NCI-H526 treated with DMSO at 0.1 percent for 48 hours (cell line): Measurements from ENCODE around the gene TFF1.

Source experiments
- DNase-seq: peaks from one replicate; lab custom pipeline; 2025; lab: John Stamatoyannopoulos, UW

The TFF1 gene

DNA sequence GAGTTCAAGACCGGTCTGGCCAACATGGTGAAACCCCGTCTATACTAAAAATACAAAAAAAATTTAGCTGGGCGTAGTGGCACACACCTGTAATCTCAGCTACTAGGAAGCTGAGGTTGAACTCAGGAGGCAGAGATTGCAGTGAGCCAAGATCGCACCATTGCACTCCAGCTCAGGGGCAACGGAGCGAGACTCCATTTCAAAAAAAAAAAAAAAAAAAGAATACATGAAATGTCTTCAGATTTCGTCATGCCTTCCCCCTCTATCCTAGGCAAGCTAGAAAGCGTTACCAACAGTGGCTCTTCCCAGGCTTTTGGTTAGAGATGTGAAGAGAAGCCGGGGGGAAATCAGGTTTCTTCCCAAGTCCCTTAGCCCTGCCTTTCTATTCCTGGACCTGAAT is 3.6 kb downstream of the TFF1 start:
- DNase-seq, result no peak

DNA sequence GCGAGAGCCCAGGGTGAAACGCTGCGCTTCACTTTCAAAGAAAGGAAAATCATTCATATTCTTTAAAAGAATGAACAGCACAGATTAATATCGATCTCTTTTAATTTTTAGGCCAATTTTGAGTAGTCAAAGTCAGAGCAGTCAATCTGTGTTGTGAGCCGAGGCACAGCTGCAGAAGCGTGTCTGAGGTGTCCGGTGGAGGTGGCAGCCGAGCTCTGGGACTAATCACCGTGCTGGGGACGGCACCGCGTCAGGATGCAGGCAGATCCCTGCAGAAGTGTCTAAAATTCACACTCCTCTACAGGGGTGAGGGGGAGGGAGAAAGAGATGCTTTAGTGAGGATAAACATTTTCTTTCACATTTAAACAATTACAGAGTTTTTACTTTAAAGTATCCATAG is 4.1 kb downstream of the TFF1 start:
- no peak for DNase-seq

DNA sequence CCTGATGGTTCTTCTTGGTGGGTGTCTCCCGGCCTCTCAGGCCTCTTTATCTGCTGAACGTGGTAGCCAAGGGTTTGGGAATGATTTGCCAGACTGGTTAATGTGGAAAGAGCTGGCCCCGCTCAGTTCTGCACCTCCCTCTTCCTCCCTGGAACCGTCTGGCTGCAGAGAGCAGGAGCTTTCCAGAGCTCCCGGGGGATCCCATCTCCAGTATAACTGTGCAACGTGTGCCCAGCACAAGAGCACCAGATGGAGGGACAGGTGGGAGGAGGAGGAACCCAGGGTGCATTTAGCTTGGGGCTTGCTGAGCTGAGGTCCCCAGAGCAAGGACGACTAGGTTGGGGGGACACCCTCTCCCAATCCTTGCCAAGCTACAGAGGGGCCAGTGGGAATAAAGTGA is 5.0 kb downstream of the TFF1 start:
- DNase-seq, result no peak

DNA sequence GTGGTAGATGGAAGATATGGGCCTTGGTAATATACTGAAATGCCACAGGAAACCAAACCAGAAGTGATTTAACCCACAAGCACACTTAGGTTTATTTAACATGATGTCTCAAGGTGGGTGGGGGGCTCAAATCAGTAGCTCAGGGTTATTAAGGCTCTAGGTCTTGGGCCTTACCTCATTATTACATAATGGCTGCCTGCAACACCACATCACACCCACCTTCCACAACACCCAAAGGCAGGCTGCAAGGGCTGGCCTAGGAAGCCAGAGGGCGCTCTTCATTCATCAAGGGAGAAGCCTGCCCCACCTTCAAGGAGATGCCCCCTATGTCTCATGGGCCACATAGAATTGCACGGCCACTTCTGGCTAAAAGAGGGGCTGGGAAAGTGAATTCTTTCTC is 6.0 kb downstream of the TFF1 start:
- DNase-seq, result no peak

DNA sequence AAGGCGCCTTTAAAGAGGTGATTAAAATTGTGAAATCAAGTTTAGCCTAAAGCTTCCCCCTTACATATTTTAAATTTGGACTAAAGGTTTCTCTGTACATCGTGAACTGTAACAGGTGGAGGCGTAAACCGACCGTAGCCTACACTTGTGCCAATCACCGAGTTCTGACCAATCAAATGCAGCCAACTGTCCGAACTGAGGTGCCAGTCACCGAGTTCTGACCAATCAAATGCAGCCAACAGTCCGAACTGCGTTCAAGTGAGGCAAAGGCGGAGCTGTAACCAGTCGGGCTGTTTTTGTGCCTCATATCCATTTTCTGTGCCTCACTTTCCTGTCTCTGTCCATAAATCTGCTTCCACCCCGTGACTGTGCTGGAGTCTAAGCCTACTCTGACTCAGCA is 7.4 kb downstream of the TFF1 start:
- no peak for DNase-seq

DNA sequence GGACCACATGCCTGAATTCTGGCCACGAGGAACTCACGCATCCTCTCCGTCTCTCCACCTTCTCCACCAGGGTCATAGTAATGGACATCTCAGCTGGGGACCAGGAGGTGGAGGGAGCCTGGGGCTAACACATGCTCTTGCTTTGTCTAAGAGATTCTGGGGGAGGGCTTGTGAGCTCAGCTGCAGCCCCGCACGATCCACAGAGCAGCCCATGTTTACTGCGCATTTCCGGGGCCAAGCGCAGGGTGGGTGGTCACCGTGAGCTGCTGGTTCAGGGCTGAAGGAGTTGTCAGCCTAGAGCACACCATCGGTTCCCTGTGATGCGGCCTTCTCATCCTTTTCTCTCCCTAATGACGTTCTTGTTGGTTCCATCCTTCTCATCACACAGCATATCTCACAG is 8.1 kb downstream of the TFF1 start:
- no peak for DNase-seq

DNA sequence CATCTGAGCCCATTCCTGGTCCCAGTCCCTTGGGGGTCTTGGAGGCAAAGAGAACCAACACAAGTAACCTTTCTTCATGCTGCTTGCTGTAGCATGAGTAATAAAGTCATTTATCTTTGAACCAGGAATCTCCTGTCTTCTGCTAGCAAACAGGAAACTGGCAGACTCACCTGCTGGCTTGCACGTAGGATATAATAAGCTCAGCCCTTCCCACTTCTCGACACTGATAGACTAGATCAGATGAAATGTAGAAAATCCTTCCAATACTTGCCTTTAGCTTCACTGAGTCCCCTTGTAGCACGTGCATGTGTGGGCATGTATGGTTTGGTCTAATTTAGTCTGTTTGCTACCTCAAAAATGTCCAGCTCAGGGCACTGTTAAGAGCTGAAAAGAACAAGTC is 9.0 kb downstream of the TFF1 start:
- no peak for DNase-seq

DNA sequence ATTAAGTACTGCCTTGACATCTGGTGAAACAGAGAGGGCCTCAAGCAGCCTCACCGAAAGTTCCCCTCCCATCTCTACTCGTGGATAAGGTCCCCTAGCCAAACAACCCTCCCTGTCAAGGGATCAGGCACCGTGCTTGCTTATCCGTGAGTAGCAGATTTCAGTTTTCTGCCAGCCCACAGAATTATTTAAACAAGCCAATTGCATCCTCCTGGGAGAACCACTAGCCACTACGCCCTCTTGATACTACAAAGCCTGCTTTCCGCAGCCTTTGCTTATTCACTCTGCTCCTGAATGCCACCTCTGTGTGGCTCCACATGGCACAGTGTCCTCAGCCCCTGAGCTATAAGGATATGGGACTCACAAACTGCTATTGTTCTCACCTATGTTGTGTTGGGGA is 9.7 kb downstream of the TFF1 start:
- no peak for DNase-seq

DNA sequence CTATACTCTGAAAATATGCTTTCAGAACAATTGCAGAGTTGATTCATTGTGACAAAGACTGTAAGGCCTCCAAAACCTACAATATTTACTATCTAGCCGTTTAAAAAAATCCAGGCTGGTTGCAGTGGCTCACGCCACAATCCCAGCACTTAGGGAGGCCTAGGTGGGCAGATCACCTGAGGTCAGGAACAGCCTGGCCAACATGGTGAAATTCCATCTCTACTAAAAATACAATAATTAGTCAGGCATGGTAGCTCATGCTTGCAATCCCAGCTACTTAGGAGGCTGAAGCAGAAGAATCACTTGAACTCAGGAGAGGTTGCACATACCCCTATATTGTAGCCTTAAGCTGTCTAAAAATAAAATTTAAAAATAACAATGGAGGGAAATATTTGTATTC is 10.3 kb downstream of the TFF1 start:
- no peak for DNase-seq

DNA sequence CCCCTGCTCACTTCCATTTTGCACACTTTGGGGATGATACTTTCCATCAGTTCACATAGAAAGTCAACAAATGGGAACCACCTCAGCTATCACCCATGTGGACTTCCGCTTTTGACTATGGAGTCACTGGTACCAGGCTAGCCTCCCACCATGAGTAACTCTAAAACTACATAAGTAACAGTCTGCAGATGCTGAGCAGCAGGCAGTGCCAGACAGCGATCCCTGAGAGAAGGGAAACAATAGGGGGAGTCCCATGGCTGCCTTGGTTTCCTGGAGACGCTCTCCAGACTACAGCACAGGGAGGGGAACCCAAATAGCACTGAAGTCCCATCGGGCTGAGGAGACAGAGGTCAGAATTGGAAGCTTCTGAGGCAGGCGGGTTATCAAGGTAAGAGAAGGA is 12.7 kb downstream of the TFF1 start:
- no peak for DNase-seq

DNA sequence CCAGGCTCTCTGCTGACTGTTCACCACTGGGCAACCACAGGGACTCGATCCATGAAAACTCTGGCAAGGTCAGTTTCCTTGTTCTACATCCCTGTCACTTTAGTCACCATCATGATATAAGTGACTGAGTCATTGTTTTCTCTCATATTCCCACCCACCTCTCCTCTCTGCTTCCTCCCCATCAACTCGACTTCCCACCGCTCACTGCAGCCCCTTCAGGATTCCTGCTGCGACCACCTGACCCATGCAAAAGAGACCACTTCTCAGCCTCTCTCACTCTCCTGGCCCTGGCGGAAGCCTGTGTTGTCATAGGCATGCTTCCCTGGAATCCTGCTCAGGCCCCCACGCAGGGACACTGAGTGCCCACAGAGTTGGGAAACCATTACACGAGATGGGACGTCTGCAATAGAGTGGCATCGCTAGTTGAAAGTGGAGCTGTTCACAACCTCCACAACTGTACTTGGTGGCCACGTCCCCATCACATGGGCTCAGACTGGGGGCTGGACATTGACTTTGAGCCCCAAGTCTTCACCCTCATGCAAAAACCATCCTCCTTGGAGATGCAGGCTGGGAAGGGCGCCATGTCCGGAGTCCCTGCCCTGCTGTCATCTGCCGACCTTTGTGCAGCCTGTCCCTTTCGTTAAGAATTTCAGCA is 13.8 kb downstream of the TFF1 start:
- no peak for DNase-seq

DNA sequence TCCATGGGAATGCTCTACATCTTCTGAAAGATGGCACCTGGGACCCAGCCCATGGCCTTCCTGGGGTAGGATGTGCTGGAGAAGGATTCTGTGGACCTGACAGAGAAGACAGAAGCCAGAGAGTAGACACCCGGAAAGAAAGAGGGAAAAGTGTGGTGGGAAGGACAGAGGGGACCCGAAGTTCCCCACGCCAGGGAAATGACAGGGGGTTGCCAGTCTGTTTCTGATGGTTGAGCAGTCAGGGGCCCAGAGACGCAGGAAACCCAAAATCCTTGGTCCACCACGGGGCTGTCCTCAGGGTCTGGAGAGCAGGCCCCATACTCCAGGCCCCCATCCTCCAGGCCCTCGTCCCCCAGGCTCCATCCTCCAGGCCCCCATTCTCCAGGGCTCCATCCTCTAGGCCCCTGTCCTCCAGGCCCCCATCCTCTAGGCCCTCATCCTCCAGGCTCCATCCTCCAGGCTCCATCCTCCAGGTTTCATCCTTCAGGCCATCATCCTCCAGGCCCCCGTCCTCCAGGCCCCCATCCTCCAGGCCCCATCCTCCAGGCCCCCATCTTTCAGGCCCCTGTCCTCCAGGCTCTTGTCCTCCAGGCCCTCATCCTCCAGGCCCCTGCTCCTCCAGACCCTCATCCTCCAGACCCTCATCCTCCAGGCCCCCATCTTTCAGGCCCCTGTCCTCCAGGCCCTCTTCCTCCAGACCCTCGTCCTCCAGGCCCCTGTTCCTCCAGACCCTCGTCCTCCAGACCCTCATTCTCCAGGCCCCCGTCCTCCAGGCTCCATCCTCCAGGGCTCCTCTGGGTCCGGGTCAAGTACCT is 14.5 kb downstream of the TFF1 start:
- no peak for DNase-seq

DNA sequence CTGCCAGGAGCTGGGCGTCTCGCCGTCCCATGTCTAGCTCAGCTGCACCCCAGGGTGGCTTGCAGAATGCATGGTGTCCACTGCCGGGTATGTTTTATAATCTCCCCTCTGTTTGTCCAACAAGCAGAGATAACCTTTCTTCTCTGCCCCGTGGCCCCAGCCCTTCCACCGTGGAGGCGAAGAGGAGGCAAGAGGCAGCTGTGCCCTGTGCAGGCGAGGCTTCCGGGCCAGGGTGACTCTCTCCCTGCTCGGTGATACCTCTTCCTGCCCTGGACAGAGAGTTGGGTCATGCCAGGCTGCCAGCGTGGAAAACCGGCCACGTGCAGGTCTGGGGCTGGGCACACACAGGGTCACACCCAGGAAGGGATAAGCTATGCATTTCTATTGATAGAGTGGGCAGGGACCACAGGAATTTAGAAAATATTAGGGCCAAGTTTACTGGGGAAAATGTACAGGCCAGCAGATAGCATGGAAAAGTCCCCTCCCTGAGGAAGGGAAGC is 15.4 kb downstream of the TFF1 start, which contains the start of gene TFF2:
TSS of gene TFF2 (minus strand) at position 68 of the 500 bp plus-strand sequence. CDS start at position 31, 37 bp downstream.
- DNase-seq, result no peak

DNA sequence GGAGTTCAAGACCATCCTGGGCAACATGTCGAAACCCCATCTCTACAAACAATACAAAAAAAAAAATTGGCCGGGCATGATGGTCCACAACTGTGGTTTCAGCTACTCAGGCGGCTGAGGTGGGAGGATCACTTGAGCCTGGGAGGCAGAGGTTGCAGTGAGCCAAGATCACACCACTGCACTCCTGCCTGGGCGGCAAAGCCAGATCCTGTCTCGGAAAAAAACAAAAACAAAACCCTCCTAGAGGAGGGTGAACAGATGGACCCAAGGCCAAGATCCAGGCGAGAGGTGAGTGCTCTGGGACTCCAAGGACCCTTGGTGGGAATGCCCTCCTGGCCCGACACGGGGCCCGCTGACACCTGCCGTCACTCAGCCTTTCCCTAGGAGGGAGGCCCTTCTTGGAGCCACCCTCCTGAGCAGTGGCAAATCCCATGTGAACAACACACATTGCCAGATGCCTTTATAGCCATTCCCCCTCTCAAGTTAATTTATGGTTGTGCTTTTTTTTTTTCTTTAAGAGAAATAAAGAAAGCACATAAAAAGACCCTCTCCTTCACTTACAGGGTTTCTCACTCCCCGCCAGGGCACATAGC is 15.9 kb downstream of the TFF1 start:
- no peak for DNase-seq

DNA sequence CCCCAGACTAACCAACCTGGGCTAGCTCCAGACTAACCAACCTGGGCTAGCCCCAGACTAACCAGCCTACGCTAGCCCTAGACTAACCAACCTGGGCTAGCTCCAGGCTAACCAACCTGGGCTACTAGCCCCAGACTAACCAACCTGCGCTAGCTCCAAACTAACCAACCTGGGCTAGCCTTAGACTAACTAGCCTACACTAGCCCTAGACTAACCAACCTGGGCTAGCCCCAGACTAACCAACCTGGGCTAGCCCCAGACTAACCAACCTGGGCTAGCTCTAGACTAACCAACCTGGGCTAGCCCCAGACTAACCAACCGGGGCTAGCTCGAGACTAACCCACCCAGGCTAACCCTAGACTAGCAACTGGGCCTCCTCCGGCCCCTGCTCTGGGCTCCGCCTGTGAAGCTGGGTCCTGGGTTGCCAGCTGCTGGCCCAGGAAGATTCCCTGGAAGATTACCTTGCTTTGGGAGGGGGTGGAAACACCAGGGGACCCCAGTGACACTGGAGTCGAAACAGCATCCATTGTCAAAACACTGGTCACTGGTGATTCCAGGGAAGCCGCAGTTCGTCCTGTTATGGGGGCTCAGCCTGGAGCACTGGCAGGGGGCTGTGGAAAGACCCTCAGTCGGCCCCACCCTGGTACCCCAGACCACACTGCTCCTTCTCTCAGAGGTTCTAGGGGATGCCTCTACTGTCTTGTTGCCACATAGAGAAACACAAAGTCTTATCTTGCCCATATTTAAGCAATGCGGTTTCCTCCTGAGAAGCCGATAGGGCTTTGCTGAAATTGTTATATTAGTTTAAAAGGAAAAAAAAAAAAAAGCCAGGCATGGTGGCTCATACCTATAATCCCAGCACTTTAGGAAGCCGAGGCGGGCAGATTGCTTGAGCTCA is 16.7 kb downstream of the TFF1 start:
- no peak for DNase-seq

DNA sequence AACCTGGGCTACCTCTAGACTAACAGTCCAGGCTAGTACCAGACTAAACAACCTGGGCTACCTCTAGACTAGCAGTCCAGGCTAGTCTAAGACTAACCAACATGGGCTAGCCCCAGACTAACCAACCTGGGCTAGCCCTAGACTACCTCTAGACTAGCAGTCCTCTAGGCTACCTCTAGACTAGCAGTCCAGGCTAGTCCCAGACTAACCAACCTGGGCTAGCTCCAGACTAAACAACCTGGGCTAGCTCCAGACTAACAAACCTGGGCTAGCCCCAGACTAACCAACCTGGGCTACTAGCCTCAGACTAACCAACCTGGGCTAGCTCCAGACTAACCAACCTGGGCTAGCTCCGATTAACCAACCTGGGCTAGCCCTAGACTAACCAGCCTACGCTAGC is 17.6 kb downstream of the TFF1 start:
- no peak for DNase-seq

DNA sequence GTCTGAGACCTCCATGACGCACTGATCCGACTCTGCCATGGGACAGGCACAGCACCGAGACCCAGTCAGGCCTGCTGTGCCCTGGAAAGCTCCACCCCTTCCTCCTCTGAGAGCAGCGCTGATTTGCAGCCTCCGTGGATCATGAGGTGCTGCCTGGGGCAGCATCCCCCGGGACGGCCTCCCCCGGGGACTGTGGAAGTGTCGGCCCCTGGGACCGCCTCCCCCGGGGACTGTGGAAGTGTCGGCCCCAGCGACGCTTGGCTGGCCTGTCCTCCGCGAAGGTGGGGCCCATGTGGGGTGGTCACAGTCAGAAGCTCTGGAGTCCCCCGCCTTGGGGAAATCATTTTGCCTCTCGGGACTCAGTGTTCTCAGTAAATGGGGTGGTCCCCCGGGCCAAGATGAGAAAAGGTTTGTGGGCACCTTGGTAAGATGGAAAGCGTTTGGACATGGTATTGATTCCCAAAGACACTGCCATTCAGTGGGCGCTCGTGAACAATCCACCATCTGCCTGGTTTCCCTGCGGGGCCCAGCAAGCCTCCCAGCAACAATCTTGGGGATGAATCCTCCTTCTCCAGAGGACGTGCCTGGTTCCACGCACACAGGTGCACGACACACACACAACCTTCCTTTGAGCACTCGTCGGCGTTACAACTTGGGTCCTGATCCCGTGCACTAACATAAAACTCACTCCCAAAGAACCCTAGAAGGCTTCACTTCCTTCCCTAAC is 18.6 kb downstream of the TFF1 start:
- no peak for DNase-seq

DNA sequence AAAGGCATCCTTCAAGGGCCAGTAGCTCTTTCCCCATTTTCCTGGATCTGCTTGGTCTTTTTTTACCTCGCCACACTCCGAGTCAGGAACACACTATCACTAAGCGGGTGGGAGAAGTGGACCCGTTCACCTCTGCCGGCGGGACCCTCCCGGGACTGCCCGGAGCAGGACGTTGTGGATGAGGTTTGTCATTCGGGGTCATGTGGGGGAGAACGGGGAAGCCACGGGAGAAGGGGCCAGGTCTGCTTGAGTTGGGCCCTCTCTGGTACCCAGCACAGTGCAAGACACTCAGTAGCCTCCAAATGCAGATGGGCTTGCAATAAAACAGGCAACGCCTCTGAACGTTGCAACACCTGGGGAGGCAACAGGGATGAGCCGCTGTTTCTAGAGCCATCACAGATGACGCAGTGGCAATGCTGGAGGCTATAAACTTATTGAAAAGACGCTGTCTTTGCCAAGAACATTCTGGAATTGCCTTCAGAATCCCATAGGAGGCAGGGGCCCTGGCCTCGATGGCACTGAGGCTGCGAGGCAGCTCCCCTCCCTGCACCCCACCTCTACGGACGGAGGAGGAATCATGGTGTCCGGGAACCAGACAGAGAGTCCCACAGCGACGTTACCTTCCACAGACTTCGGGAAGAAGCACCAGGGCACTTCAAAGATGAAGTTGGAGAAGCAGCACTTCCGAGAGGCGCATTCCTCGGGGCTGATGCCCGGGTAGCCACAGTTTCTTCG is 19.3 kb downstream of the TFF1 start:
- DNase-seq, result no peak

DNA sequence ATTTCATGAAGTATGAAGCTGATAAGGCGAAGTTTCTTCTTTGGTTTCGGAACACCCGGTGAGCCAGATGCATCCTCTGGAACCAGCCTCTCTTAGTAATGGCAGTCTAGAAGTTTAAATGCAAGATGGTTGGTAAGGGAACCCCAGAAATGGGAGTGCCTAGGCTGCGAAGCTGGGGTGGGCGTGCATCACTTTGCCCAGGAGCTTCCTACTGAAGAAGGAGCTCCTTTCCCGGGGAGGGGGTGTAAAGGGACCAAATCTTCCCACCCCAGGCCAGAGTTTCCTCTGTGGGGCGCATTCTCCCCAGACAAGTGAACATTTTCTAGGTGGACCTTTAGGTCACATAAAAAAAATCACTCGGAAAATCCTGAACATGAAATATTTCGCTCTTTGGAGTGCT is 19.9 kb downstream of the TFF1 start:
- DNase-seq, result no peak

DNA sequence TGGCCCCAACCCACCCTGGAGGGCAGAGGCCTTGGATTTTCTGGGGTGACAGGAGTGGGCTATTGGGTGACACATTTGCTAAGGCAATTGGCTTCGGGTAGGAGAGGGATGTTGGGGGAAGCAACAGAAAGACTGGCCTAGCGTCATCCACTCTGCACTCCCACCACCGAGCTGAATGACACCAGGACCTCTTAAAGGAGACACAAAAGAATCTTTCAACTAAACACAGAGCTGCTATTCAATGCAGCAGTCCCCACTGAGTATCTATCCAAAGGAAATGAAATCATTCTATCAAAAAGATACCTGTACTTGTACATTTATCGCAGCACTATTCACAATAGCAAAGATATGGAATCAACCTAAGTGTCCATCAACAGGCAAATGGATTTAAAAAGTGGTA is 21.7 kb downstream of the TFF1 start:
- DNase-seq, result no peak
